GM12892 (cell line): ENCODE results near the gene SNX9.

Experiments used
- POLR2A ChIP-seq: IDR thresholded peaks from 2 replicates; pipeline ENCODE4 v1.6.1; 2011; ENCODE audit warnings: low read depth, low read length, control low read depth
- POLR2AphosphoS5 ChIP-seq: IDR thresholded peaks from 2 replicates; pipeline ENCODE4 v1.6.1; 2011; ENCODE audit warnings: low read depth, low read length, control low read depth

- TF ChIP-seq POLR2A (no peak), POLR2AphosphoS5 (no peak)
Measured at GRCh38 chr6:157831424-157832249, 8.6 kb downstream of the SNX9 start.
